Body of pancreas (tissue), 4 donors: ENCODE results near the gene INTS11.

Experiments
- CTCF ChIP-seq, 7 experiments: fragments of 450-650 bp in 4 of 7; fragments of 200-600 bp in 3 of 7; sonication (generic) in 3 of 7; IDR thresholded peaks; one replicate each; pipeline ENCODE4 v1.5.1; 2016 to 2019; ENCODE audit warnings: antibody characterized with exemption in 7 of 7
- POLR2A ChIP-seq, 3 donors: fragments of 450-650 bp; IDR thresholded peaks; one replicate each; pipeline ENCODE4 v1.6.1; 2016; ENCODE audit warnings: antibody characterized with exemption in 3 of 3, mild to moderate bottlenecking in 2 of 3

GRCh38 chr1:1337793-1338147 is 13.3 kb upstream of the INTS11 start:
- TF ChIP-seq POLR2A (IDR thresholded peaks at IDR 0.05) (no peak), CTCF (IDR thresholded peaks at IDR 0.05) (no peak)
